Stomach smooth muscle (tissue), 2 donors: ENCODE data around the gene RAPGEF6.

ENCODE experiments used
- H3K27ac ChIP-seq: one replicate; pipeline ENCODE4 v1.7.0; 2013; ENCODE audit warnings: mild to moderate bottlenecking, low read length, inconsistent platforms
- H3K27me3 ChIP-seq, 2 donors: one replicate each; pipeline ENCODE4 v1.7.0; 2013; ENCODE audit warnings: low read length in 2 of 2; ENCODE audit not compliant: insufficient read depth in 2 of 2, control insufficient read depth in 1 of 2
- H3K36me3 ChIP-seq, 2 donors: one replicate each; pipeline ENCODE4 v1.7.0; 2013; ENCODE audit warnings: low read length in 2 of 2; ENCODE audit not compliant: control insufficient read depth in 2 of 2, insufficient read depth in 2 of 2
- H3K4me1 ChIP-seq: one replicate; pipeline ENCODE4 v1.7.0; 2013; ENCODE audit warnings: low read length; ENCODE audit not compliant: control insufficient read depth, insufficient read depth
- H3K4me3 ChIP-seq, 2 donors: one replicate each; pipeline ENCODE4 v1.7.0; 2013; ENCODE audit warnings: low read length in 2 of 2
- H3K9ac ChIP-seq, 2 donors: one replicate each; pipeline ENCODE4 v1.7.0; 2013; ENCODE audit warnings: low read length in 2 of 2, mild to moderate bottlenecking in 1 of 2
- H3K9me3 ChIP-seq, 2 donors: one replicate each; pipeline ENCODE4 v1.7.0; 2013; ENCODE audit warnings: low read length in 2 of 2; ENCODE audit not compliant: control insufficient read depth in 2 of 2
- donor health status: healthy.
- donor health status: Pancreatic carcinoma.

The RAPGEF6 gene

DNA sequence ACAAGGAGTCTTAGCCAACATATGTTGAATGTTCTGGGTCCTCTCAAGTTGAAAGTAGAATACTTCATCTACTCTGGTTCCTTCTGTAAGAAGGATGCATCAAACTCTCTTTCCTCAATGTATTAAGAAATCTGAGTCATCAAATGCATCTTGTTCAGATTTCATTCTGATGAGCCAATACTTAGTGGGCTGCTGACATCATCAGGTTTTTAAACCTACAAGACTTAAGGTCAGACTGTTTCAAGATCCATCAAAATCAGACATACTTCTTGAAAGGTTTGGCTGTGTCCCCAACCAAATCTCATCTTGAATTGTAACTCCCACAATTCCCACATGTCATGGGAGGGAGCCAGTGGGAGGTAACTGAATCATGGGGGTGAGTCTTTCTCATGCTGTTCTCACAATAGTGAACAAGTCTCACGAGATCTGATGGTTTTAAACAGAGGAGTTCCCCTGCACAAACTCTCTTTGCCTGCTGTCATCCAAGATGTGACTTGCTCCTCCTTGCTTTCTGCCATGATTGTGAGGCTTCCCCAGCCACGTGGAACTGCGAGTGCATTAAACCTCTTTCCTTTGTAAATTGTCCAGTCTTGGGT is 168.8 kb downstream of the RAPGEF6 start:
- Histone ChIP-seq H3K36me3 (peaks cover 2 to 3% of the 10 kb centered on the region in 2 donors), H3K27ac (no peak overlapping the region), H3K27me3 (no peaks in the 10 kb centered on the region), H3K4me3 (no peak overlapping the region), H3K4me1 (no peaks in the 10 kb centered on the region), H3K9ac (no peak overlapping the region), H3K9me3 (no peaks in the 10 kb centered on the region)

DNA sequence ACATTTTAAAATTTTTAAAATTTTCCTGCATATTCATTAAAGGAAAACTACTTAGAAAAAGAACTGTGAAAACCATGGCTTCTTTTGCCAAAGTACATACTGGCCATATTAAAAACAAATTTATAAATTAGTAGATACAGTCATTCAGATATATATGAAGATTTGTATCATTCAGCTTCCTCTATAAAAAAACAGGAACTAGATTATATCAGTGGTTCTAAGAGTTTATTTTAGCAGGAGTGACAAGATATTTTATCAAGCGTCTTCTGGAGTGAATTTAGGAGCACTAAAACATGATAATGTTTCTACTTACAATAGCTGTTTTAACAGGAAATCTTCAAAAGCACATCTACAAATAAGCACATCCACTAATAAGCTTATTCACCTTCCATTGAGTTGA is 171.4 kb downstream of the RAPGEF6 start:
- Histone ChIP-seq H3K9ac (no peak overlapping the region), H3K27ac (no peak overlapping the region), H3K36me3 (peaks cover 2 to 3% of the 10 kb centered on the region in 2 donors), H3K9me3 (no peaks in the 10 kb centered on the region), H3K4me1 (no peaks in the 10 kb centered on the region), H3K4me3 (no peak overlapping the region), H3K27me3 (no peaks in the 10 kb centered on the region)

DNA sequence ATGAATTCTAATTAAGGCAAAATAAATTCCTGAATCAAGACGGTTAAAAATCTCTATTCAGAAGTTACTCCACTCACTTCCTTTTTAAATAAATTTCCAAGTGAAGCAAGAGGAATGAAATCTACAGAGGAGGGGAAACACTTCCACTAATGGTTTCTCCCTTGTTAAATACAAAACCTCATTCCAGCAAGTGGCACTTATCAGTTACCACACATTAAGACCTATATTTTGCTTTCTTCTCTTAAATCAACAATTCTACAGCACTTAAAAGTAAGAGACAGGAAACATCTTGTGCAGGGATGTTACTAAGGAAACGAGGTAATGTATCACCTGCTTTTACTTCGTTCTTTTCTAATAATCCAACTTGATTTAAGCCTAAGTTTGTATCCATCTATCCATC is 172.6 kb downstream of the RAPGEF6 start:
- H3K27ac ChIP-seq = no peak overlapping the region
- H3K9me3 ChIP-seq = no peaks in the 10 kb centered on the region
- no peak overlapping the region for H3K4me3 ChIP-seq

DNA sequence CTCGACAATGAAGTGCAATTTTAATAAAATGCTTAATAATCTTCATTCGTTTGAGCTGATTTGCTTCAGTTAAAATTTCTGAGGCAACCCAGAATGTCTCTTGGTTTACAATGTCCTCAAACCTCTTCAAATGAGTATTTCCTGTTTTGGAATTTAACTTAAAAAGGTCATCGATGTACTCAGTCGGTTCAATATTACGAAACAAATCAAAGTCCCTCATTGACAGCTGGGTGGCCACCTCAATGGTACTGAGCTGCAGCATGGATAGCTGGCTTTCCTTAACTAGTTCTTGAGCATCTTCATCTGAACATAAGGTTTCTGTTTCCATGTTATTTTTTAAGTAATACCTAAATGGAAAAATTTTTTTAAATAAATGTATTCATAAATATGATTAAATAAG is 173.3 kb downstream of the RAPGEF6 start:
- Histone ChIP-seq H3K9me3 (no peaks in the 10 kb centered on the region), H3K4me1 (no peaks in the 10 kb centered on the region), H3K27me3 (no peaks in the 10 kb centered on the region), H3K36me3 (peaks cover 2 to 3% of the 10 kb centered on the region in 2 donors), H3K27ac (no peak overlapping the region), H3K4me3 (no peak overlapping the region), H3K9ac (no peak overlapping the region)

More for the DNA sequence above, 172.6 kb downstream of the RAPGEF6 start:
- H3K9ac ChIP-seq = no peak overlapping the region
- no peaks in the 10 kb centered on the region for H3K27me3 ChIP-seq
- no peaks in the 10 kb centered on the region for H3K4me1 ChIP-seq
- H3K36me3 ChIP-seq = peaks cover 2 to 3% of the 10 kb centered on the region in 2 donors

DNA sequence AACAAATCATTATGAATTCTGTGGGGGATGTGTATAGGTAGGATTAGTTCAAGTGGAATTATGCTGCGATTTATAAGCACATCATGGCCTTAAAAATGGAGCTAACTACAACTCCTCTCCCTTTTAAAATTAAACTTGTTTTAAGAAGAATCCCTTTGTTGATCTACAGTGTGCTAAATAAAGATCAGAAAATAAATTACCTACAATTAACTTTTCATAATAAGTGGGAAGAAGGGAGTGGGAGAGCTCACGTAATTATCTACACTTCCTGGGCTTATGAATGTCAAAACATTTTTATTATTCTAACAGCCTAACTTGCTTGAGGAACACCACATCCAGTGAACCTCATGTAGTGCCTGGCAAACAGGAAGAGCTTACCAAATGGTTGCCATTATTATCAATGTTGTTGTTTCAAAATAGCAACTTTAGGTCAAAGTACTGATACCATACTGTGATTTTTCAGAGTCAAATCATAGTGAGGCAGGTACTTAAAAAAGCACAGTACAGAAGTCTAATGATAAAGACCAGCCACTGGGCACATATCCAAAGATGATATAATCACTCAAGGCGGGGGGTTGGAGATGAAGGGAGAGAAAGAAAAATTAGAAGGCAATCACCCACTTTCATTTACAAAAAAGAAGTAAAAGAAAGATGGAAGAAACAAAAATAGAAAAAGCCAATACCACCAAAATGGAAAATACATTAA is 174.0 kb downstream of the RAPGEF6 start:
- no peaks in the 10 kb centered on the region for H3K9me3 ChIP-seq
- no peaks in the 10 kb centered on the region for H3K4me1 ChIP-seq
- H3K36me3 ChIP-seq = peaks cover 2 to 3% of the 10 kb centered on the region in 2 donors
- H3K4me3 ChIP-seq = no peak overlapping the region
- no peak overlapping the region for H3K27ac ChIP-seq
- no peaks in the 10 kb centered on the region for H3K27me3 ChIP-seq
- H3K9ac ChIP-seq = no peak overlapping the region

DNA sequence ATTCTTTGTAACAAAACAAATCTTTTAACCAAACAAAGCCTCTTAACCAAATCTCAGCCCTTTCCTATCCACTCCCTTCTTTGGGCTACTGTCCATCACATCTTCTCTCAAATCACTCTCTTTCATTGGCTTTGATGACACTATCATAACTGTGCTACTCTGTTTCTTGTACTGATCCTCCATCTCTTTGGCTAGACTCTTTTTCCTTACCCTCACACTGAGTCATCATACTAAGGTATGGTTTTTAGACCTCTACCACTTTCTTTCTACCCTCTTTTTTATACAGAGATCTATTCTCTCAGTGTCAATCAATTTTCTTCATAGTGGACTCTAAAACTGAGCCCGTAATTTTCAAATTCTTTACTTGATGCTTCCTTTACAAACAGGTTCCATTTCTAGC is 174.9 kb downstream of the RAPGEF6 start:
- peaks cover 3 to 5% of the 10 kb centered on the region in 2 donors for H3K36me3 ChIP-seq
- no peak overlapping the region for H3K9ac ChIP-seq
- H3K27ac ChIP-seq = no peak overlapping the region
- H3K27me3 ChIP-seq = no peaks in the 10 kb centered on the region
- no peaks in the 10 kb centered on the region for H3K9me3 ChIP-seq
- H3K4me3 ChIP-seq = no peak overlapping the region
- H3K4me1 ChIP-seq = no peaks in the 10 kb centered on the region

DNA sequence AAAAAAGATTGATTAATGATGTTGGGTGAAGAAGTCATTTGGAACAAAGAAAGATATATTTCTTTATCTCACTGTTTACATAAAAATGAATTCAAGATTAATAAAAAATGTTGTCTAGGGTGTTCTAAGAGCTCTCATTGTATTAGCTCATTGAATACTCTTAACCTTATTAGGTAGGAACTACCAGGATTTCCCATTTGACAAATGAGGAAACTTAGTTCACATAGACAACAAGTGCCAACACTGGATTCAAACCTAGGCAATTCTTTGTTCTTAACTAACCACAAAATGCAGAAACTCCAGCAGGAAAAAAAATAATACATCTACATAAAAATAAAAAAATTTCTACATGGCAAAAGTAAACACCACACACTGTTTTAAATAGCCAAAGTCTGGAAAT is 175.8 kb downstream of the RAPGEF6 start:
- Histone ChIP-seq H3K27me3 (no peaks in the 10 kb centered on the region), H3K36me3 (peaks cover 3 to 5% of the 10 kb centered on the region in 2 donors), H3K4me3 (no peak overlapping the region), H3K27ac (no peak overlapping the region), H3K9ac (no peak overlapping the region), H3K4me1 (no peaks in the 10 kb centered on the region), H3K9me3 (no peaks in the 10 kb centered on the region)

DNA sequence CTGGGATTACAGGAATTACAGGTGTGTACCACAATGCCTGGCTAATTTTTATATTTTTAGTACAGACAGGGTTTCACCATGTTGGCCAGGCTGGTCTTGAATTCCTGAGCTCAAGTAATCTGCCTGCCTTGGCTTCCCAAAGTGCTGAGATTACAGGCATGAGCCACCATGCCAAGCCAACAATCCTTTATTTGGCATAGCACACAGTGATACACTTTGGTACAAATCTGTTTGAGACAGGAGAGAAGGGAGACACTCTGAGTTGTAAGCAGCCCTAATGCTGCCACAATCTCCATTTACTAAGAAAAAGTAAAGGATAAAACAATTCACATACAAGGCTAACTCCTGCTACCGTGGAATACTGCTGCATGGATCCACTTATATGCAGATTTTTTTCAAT is 177.8 kb downstream of the RAPGEF6 start:
- H3K4me3 ChIP-seq = no peak overlapping the region
- H3K27ac ChIP-seq = no peak overlapping the region
- H3K36me3 ChIP-seq = peaks cover 0 to 3% of the 10 kb centered on the region in 2 donors
- H3K4me1 ChIP-seq = no peaks in the 10 kb centered on the region
- no peak overlapping the region for H3K9ac ChIP-seq
- H3K27me3 ChIP-seq = no peaks in the 10 kb centered on the region
- no peaks in the 10 kb centered on the region for H3K9me3 ChIP-seq

DNA sequence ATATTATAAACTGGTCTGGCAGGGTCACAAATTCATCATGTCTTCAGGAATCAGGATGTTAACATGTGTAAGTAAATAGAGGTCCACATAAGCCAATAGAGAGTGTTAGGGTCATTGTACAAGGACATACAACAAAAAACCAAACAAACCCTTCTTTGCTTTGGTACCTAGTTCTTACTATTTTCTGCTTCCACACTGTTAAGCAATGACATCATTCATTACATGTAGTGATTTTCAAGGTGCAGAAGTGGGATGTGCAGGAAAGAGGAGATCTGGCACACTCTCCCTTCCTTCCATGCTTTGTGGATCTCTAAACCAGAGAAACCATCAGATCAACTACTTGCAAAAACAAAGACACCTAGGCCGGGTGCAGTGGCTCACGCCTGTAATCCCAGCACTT is 184.1 kb downstream of the RAPGEF6 start:
- Histone ChIP-seq H3K27me3 (no peaks in the 10 kb centered on the region), H3K4me3 (no peak overlapping the region), H3K9ac (no peak overlapping the region), H3K36me3 (peaks cover 0 to 8% of the 10 kb centered on the region in 2 donors), H3K27ac (no peak overlapping the region), H3K9me3 (no peaks in the 10 kb centered on the region), H3K4me1 (no peaks in the 10 kb centered on the region)

DNA sequence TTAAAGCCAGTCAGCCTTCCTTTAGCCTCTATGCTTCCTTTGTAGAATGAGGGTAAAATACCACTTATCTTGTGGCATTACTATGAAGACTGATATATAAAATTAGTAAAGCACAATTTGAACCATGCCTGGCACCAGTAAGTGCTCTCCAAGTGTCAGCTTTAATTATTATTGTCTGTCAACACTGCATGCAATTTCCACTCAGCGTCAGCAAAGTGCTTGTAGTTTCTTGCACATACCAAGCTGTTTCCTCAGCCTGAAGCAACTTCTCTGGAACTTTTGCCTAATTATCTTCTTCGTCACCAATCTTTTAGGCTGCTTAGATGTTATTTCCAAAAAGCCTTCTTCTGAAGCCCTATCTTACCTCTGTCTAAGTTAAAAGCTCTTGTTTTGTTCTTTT is 193.8 kb downstream of the RAPGEF6 start:
- no peak overlapping the region for H3K27ac ChIP-seq
- no peaks in the 10 kb centered on the region for H3K4me1 ChIP-seq
- peaks cover 21 to 36% of the 10 kb centered on the region in 2 donors for H3K36me3 ChIP-seq
- H3K9me3 ChIP-seq = no peaks in the 10 kb centered on the region
- H3K4me3 ChIP-seq = no peak overlapping the region
- no peak overlapping the region for H3K9ac ChIP-seq
- H3K27me3 ChIP-seq = no peaks in the 10 kb centered on the region

DNA sequence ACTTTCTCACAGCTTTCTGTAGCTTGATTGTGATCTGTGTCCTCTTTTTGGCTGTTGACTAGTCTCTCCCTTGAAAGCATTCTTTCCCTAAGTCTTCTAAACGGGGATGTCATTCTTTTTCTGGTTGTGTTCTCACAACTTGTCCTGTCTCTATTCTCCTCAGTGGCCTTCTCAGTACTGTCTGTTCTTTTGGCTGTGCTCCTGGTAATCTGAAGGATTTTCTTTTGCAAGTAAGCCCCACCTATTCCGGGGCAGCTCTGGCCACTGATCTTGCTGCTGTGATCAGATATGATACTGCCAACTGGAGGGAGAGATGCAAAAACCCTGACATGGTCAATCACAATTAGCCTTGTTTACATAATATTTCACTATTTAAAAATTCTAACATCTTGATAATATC is 198.9 kb downstream of the RAPGEF6 start:
- Histone ChIP-seq H3K9ac (no peak overlapping the region), H3K4me3 (no peak overlapping the region), H3K4me1 (no peaks in the 10 kb centered on the region), H3K27ac (no peak overlapping the region), H3K36me3 (peaks cover 19 to 25% of the 10 kb centered on the region in 2 donors), H3K9me3 (no peaks in the 10 kb centered on the region), H3K27me3 (no peaks in the 10 kb centered on the region)
